Choroid plexus epithelial cell (primary cell): Measurements from ENCODE around the gene TOX3.

ENCODE experiments used
- DNase-seq: peaks from one replicate; pipeline ENCODE4 v3.0.0-alpha.2; 2010; ENCODE audit warnings: low read depth
- H3K4me3 ChIP-seq: 2 replicates; pipeline ENCODE4 v1.5.1; 2011; ENCODE audit warnings: low read depth, mild to moderate bottlenecking, control low read depth, low read length, moderate library complexity
- CTCF ChIP-seq: conservative IDR thresholded peaks from 2 replicates; pipeline ENCODE4 v1.5.1; 2011; ENCODE audit warnings: low read depth, mild to moderate bottlenecking, control low read depth, inconsistent platforms, low read length, moderate library complexity

Gene TOX3

DNA sequence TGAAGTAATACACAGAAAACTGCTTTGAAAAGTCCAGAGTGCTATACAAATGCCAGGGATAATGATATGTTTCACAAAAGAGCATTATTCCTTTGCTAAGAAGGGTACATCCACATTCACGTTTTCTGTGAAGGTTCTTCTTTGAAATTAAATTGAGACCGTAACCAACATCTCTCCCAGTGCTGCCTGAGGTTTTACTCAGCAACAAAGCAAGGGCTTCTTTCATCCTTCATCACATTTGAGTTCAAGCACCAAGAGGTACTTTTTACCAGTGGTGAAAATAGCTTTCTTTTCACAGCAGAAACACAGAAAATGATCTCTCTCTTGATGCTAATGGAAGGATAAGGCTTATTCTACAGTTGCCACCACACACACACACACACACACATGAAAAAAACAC lies 113.3 kb downstream of the TOX3 start:
- DNase-seq: no peak
- no peak for TF ChIP-seq CTCF
- H3K4me3 ChIP-seq: no peak overlapping the region

DNA sequence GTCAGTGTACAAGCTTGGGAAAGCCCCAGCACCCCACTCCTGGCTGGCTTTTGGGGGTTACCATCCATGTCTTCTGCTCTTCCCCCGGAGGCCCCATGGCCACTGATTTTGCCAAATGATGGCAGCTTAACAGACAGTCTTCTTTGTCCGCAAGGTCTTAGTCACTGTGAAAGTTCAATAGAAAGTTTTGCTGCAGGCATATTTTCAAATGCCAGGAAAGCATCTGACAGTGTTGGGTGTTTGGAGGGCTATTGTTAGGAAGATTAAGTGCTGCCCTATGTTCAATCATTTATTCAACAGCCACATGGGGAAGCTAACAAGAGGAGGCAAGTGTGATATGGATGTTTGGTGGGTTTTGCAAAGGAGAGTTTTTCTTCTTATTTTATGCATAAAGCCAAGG lies 122.4 kb downstream of the TOX3 start:
- no peak for TF ChIP-seq CTCF
- no peak overlapping the region for H3K4me3 ChIP-seq
- no peak for DNase-seq

DNA sequence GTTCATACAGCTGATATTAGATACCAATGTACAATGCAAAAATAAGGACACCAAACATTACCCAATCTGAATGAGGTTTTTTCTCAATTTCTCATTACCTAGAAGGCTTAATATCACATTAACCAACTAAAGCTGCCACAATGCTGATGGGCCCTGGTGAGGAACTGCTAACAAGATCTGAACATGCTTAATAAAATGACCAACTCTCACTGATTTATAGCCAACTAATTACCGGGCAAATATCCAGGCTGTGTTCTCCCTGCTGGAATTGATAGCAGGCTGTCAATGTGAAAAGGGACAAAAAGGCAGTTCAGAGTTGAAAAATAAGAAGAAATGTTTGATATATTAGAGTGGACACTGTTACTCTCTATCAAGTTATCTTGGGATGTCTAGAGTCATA lies 124.6 kb downstream of the TOX3 start:
- no peak for TF ChIP-seq CTCF
- H3K4me3 ChIP-seq: no peak overlapping the region
- no peak for DNase-seq

GRCh38 chr16:52418201-52418600 lies 128.7 kb downstream of the TOX3 start:
- no peak overlapping the region for H3K4me3 ChIP-seq
- TF ChIP-seq CTCF: no peak
- no peak for DNase-seq

DNA sequence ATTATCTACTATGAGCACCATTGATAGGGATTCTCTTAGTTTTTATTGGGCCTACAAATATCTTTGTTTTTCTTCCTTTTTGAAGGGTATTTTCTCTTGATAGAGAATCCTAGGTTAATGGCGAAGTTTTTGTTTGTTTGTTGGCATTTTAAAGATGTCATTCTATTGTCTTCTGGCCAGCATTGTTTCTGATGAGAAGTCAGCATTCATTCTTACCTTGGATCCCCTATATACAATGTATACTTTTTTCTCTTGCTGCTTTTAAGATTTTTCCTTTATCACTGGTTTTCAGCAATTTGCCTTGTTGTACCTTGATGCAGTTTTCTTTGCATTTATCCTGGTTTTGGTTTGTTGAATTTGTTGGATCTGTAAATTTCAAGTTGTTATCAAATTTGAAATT lies 130.1 kb downstream of the TOX3 start:
- DNase-seq: no peak

DNA sequence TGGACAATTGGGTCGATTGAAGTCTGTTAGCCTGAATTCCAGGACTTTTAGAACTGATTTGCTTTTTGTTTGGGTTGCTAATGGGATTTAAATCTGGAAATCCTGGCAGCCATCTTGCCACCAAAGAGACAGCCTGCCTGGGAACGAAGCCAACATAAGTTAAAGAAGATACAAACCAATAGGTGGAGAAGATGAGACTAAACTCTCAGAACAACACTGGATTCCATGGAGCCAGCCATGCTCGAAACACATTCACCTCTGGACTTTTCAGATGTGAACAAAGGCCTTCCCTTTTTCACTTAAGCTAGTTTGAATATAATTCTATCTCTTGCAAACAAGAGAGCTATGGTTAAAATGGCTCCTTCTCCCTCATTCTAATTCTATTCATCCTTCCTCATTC lies 135.9 kb downstream of the TOX3 start:
- TF ChIP-seq CTCF: no peak
- no peak overlapping the region for H3K4me3 ChIP-seq
- no peak for DNase-seq

More for the DNA sequence above, 130.1 kb downstream of the TOX3 start:
- TF ChIP-seq CTCF: no peak
- H3K4me3 ChIP-seq: no peak overlapping the region

DNA sequence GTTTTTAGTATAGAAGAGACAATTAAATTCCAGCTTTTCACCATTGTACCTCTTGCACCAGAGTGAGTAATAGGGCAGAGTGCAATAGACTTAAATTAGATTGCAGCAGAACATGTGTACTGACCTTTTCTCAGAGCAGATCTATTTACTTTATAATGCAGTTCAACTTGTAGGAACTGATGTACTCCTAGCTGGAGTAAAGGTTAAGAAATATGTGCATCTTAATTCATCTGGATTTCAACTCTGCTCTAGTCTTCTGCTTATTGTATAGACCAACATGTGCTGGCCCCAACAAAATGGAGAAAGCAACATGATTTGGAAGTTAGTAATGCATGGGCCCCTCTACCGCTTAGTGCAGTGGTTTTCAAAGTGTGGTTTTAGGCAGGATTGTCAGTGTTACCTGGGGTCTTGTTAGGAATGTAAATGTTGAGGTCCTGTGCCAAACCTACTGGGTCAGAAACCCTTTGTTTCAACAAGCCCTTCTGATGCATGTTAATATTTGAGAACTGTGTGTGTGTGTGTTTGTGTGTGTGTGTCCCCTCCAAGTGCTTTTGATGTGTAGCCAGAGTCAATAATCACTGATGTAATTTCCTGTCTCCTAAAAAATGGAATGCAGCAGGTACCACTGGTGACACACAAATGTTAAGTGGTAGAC lies 138.6 kb downstream of the TOX3 start:
- H3K4me3 ChIP-seq: no peak overlapping the region
- no peak for DNase-seq
- no peak for TF ChIP-seq CTCF
